SKM-1 (cell line): ENCODE results near the gene DTD2.
"Not testable (repeated sequence)": the region's sequence is repeated elsewhere in the genome, so short reads cannot be mapped to it uniquely, and the experiment has no call there.

Source experiments
- DNase-seq: peaks from one replicate; lab custom pipeline; 2025; ENCODE audit not compliant: unreplicated experiment; lab: John Stamatoyannopoulos, UW

The DTD2 gene

GRCh38 chr14:31456841-31457664 lies at the start of gene DTD2:
Gene DTD2 (minus strand): TSS chr14:31457506. CDS start chr14:31457393, 113 bp downstream.
- peak; percentile 28 for DNase-seq

DNA sequence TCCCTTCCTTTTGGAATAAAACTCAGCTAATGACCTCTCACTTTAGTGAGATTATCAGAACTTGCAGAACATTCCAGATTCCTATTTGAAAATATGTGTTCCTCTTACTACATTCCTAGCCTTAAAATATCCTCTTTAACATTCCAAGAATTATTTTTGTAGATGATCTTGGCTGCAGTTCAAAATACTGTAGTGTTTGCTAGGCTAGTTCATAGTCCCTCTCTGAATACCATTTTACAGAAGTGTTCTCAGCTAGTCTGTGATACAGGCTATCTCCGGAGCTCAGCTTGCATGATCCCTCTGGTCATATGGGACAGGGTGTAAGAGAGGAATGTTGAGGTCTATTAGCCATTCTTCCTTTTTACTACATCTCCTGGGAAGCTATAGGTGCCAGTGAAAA lies 48.1 kb upstream of the DTD2 start:
- DNase-seq, result no peak

DNA sequence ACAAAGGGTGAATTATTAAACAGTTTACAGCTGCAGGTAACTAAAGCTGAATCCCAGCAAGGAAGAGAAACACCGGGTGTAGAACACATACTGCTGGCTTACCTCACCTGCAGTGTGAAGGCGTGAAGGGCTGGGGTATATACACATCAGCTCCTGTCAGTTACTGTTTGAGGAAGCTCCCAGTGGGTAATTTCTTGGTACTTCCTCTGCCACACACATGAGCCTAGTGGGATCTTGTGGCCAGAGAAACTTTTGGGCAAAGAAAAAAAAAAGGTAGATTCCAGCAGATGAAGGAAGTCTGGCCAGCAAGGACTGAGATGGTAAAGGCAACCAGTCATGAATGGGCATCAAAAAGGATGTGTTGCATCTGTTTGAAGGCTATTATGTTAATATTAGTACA lies 44.6 kb upstream of the DTD2 start:
- no peak for DNase-seq

DNA sequence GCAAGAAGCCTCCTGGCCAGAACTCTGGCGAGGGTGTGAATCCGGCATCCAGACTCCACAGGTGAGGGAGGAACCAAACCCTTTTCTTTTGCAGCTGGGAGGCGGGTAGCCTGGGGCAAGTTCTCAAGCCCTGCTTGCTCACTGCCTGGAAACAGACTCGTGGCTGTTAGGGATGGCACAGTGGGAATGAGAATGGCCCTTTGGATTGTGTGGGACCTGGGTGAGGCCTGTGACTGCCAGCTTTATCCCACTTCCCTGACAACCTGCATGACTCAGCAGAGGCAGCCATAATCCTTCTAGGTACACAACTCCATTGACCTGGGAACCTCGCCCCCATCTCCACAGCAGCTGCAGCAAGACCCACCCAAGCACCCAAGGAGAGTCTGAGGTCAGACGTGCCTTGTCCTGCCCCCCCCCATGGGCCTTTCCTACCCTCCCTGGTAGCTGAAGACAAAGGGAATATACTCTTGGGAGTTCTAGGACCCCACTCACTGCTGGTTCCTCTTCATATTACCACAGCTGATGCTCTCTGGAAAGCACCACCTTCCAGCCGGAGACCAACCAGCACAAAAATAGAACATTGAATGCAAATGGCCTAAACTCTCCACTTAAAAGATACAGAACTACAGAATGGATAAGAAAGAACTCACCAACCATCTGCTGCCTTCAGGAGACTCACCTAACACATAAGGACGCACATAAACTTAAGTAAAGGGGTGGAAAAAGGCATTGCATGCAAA lies 35.6 kb upstream of the DTD2 start:
- no peak for DNase-seq

GRCh38 chr14:31489691-31490090 lies 32.4 kb upstream of the DTD2 start:
- no peak for DNase-seq

- peak; percentile 4 for DNase-seq
Measured at GRCh38 chr14:31487886-31488285, 30.6 kb upstream of the DTD2 start, which contains the start of gene GPR33. Gene GPR33 (minus strand): TSS chr14:31488039. CDS start chr14:31483965, 4,074 bp downstream.

DNA sequence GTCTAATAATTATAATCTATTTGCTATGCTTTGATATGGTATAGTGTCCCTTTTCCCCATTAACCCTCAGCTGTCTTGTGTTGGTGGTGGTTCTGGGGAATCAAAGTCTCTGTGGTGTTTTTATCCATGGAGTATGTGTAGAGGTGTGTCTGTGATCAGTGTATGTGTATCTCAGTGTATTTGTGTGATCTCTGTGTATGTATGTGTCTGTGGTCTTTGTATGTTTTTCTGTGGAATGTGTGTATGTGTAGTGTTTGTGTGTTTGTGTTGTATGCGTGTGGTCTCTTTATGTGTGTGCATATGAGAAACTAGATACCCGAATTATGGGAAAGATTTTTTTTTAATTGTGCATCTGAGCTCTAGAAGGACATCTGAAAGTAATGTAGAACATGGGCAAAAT lies 29.5 kb upstream of the DTD2 start:
- no peak for DNase-seq

- DNase-seq, result no peak
Measured at GRCh38 chr14:31484754-31485153, 27.4 kb upstream of the DTD2 start.

DNA sequence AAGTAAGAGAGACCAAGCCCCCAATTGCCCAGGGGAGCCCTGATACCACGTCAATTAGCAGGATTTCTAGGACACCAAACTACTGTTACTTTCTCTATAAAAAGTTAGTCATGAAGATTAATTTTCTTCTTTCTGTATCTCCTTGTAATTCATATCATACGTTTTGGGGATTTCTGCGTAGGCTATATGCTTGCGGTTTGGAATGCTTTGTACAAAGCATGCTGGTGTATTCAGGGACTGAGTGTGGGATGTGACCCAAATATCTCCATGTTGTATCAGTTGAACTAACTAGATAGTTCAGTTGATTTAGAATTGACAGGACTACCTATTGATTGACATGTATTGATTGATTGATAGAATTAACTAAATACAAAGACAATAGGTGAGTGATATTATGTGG lies 22.9 kb upstream of the DTD2 start:
- DNase-seq, result no peak

GRCh38 chr14:31479027-31479426 lies 21.7 kb upstream of the DTD2 start:
- DNase-seq, result no peak

DNA sequence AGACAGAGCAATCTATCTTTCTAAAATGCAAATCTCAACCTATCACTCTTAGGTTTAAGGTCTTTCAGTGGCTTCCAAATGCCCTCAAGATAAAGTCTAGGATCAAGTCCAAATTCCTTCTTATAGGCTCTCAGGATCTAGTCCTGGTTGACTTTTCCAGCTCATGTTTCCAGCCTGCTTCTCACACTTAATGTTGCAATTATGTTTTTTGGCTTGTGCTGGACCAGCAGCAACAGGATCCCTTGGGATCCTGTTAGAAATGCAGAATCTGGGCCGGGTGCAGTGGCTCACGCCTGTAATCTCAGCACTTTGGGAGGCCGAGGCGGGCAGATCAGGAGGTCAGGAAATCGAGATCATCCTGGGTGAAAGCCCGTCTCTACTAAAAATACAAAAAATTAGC lies 19.9 kb upstream of the DTD2 start:
- no peak for DNase-seq

GRCh38 chr14:31476131-31476866 lies 19.0 kb upstream of the DTD2 start:
- no peak for DNase-seq

GRCh38 chr14:31466554-31466953 lies 9.2 kb upstream of the DTD2 start:
- no peak for DNase-seq

GRCh38 chr14:31465111-31465510 lies 7.8 kb upstream of the DTD2 start:
- DNase-seq, result no peak

DNA sequence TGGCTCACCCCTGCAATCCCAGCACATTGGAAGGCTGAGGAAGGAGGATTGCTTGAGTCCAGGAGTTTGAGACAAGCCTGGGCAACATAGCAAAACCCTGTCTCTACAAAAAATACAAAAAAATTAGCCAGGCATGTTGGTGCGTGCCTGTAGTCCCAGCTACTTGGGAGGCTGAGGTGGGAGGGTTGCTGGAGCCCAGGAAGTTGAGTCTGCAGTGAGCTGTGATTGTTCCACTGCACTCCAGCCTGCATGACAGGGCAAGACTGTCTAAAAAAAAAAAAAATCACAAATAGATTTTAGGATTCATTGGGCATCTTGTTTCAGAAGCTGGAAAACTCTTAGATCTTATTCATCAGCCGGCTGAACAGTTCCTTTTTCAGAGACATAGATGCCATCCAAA lies 5.1 kb upstream of the DTD2 start:
- not testable (repeated sequence) for DNase-seq

GRCh38 chr14:31461545-31461944 lies 4.2 kb upstream of the DTD2 start:
- no peak for DNase-seq

- no peak for DNase-seq
Measured at GRCh38 chr14:31457665-31458659, 656 bp upstream of the DTD2 start.

DNA sequence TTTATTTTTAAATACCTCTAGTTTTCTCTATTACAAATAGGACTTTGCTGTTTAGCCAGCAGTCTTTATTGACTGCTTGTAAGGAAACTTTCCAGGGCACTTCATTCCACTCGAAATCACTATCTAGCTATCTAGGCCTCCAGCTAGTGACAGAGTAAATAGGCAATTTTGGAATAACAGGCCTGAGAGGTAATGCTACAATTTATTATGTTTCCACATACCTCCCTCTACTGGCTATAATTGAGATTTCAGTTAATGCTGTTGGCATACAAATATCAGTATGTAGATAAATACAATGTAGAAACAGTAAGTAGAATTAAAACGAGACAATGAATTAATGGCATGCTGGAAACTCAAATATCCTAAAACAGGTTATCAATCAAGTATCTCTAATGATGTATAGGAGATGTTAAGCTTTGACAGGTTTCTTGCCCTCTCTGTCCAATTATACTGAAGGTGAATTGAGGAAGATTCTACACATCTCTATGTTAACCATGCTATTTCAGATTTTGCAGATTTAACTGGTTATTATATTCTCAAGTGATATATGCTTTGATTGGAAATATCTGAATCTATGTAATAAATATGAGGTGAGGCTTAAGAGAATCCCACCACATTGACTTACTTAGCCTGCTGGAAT lies 7.2 kb downstream of the DTD2 start:
- no peak for DNase-seq

DNA sequence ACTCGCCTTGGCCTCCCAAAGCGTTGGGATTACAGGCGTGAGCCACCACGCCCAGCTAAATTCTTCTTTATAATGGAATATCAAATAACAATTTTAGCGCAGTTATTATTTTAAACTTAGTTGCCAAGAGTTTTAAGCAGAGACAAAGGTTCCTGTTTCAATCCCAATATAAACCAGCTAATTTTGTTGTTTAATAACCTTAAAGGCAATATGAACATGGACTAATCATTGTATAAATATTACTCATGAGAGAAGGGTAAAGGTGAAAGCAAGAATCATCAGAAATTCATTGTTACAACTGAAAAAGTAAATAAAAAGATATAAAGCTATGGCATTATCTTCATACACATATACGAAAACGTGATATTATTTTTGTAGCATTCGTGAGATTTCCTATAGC lies 8.2 kb downstream of the DTD2 start:
- DNase-seq, result no peak

- DNase-seq, result no peak
Measured at GRCh38 chr14:31445703-31446102, 11.6 kb downstream of the DTD2 start.
